Esophagus squamous epithelium (tissue), 4 donors: ENCODE data around the gene FRG2C.
"Not testable (repeated sequence)": the region's sequence is repeated elsewhere in the genome, so short reads cannot be mapped to it uniquely, and the experiment has no call there.

Experiments
- POLR2A ChIP-seq, 4 donors: fragments of 450-650 bp; IDR thresholded peaks; one replicate each; pipeline ENCODE4 v1.6.1; 2017; ENCODE audit warnings: antibody characterized with exemption in 4 of 4, mild to moderate bottlenecking in 4 of 4, moderate library complexity in 3 of 4
- TF ChIP-seq, protein P1 (sequence below), 6 experiments: fragments of 450-650 bp in 4 of 6; fragments of 200-600 bp in 2 of 6; sonication (generic) in 2 of 6; IDR thresholded peaks; one replicate each; pipeline ENCODE4 v1.5.1; 2016 to 2019; ENCODE audit warnings: antibody characterized with exemption in 6 of 6, mild to moderate bottlenecking in 4 of 6, moderate library complexity in 4 of 6

DNA sequence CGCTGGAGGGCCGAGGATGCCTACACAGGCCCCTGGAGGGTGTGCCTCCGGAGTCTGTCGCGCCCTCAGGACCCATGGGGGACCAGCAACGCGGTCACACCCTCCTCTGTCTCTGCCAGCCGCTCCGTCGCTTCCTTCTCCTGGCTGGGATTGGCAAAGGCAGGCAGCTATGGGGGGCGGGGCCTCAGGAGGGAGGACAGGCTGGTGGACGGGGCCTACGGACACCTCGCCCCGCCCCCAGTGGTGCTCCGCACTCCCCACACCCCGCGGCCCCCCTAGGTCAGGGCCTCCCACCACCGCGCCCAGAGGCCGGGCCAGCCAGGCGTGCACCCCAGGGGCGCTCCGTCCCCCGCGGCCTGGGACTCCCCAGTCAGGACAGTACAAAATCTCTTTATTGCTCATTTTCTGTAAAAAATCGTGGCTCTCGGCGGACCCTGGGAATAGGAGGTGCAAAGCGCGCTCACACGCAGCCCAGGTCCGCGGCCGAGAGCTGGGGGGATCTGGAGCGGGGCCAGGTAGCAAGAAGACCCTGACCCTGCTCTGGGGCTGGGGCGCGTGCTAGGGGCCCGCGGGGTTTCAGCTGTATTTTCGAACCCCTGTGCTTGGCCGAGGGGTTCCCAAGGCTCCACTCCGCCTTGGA is 45.3 kb upstream of the FRG2C start:
- TF ChIP-seq, protein P1, sequence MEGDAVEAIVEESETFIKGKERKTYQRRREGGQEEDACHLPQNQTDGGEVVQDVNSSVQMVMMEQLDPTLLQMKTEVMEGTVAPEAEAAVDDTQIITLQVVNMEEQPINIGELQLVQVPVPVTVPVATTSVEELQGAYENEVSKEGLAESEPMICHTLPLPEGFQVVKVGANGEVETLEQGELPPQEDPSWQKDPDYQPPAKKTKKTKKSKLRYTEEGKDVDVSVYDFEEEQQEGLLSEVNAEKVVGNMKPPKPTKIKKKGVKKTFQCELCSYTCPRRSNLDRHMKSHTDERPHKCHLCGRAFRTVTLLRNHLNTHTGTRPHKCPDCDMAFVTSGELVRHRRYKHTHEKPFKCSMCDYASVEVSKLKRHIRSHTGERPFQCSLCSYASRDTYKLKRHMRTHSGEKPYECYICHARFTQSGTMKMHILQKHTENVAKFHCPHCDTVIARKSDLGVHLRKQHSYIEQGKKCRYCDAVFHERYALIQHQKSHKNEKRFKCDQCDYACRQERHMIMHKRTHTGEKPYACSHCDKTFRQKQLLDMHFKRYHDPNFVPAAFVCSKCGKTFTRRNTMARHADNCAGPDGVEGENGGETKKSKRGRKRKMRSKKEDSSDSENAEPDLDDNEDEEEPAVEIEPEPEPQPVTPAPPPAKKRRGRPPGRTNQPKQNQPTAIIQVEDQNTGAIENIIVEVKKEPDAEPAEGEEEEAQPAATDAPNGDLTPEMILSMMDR (IDR thresholded peaks at IDR 0.05): not testable (repeated sequence)
- TF ChIP-seq POLR2A (IDR thresholded peaks at IDR 0.05): not testable (repeated sequence)
